GM12878 (cell line): ENCODE measurements around the gene SEPTIN1.

ENCODE experiments used
- BRCA1 ChIP-seq: IDR thresholded peaks from 2 replicates; pipeline ENCODE4 v1.6.1; 2011; ENCODE audit warnings: low read depth, low read length, improper control_type of control experiment
- CEBPB ChIP-seq, 2 experiments: fragments of 150-350 bp in 1 of 2; IDR thresholded peaks; 2 replicates each; pipeline ENCODE4 v1.6.1; 2012 to 2014; ENCODE audit warnings: low read depth in 2 of 2, low read length in 2 of 2, borderline replicate concordance in 1 of 2, inconsistent platforms in 1 of 2
- CTCF ChIP-seq, 3 experiments: IDR thresholded peaks in 2 of 3; conservative IDR thresholded peaks in 1 of 3; 2 replicates each; pipeline ENCODE4 v1.5.1; 2011; ENCODE audit warnings: low read depth in 3 of 3, low read length in 3 of 3, mild to moderate bottlenecking in 3 of 3, control low read depth in 2 of 3, moderate library complexity in 2 of 3, inconsistent platforms in 1 of 3, mixed read lengths in 1 of 3; ENCODE audit not compliant: control insufficient read depth in 2 of 3, insufficient read depth in 1 of 3; ENCODE audit errors: extremely low read depth in 1 of 3
- MEF2A ChIP-seq: IDR thresholded peaks from 2 replicates; pipeline ENCODE4 v1.6.1; 2011; ENCODE audit warnings: low read depth, mild to moderate bottlenecking, low read length, moderate library complexity; ENCODE audit not compliant: insufficient read depth
- POLR2A ChIP-seq: IDR thresholded peaks from 2 replicates; pipeline ENCODE4 v1.6.1; 2011; ENCODE audit warnings: low read depth, mild to moderate bottlenecking, low read length
- RAD21 ChIP-seq: IDR thresholded peaks from 2 replicates; pipeline ENCODE4 v1.6.1; 2011; ENCODE audit warnings: mild to moderate bottlenecking, low read depth, low read length, moderate library complexity; ENCODE audit not compliant: insufficient read depth
- SP1 ChIP-seq: IDR thresholded peaks from one replicate; pipeline ENCODE4 v1.6.1; 2011; ENCODE audit warnings: low read depth, low read length
- SRF ChIP-seq, 2 experiments: IDR thresholded peaks; 2 replicates each; pipeline ENCODE4 v1.6.1; 2011; ENCODE audit warnings: low read depth in 2 of 2, low read length in 2 of 2, mild to moderate bottlenecking in 1 of 2, moderate library complexity in 1 of 2
- TF ChIP-seq, protein P1 (sequence below): IDR thresholded peaks from 2 replicates; pipeline ENCODE4 v1.6.1; 2011; ENCODE audit warnings: mild to moderate bottlenecking, low read depth, low read length, moderate library complexity; ENCODE audit not compliant: insufficient replicate concordance

DNA sequence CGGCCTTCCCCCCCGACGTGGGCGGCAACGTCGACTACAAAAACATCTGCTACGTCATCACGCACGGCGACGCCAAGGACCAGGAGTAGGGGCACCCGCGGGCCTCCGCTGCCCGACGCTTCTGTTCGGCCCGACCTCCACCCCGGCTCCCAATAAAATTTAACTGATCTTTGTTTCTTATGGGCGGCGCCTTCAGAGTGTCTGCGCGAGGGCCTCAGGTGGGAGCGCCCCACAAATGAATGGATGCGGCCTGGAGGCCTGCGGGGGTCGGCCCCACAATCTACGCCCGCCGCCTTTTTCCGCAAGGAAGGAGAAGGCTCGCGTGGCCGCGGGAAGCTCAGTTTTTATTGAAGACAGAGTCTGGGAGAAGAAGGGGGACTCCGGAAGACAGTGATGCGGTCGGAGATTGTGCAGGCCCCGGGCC is 4.5 kb downstream of the SEPTIN1 start:
- TF ChIP-seq POLR2A, result peak; percentile 52
- TF ChIP-seq CEBPB (IDR thresholded peaks at IDR 0.05; ENCODE audit: borderline replicate concordance in 1 of 2, low read depth in 2 of 2, low read length in 2 of 2), result no peak
- no peak for TF ChIP-seq RAD21
- TF ChIP-seq, protein P1, sequence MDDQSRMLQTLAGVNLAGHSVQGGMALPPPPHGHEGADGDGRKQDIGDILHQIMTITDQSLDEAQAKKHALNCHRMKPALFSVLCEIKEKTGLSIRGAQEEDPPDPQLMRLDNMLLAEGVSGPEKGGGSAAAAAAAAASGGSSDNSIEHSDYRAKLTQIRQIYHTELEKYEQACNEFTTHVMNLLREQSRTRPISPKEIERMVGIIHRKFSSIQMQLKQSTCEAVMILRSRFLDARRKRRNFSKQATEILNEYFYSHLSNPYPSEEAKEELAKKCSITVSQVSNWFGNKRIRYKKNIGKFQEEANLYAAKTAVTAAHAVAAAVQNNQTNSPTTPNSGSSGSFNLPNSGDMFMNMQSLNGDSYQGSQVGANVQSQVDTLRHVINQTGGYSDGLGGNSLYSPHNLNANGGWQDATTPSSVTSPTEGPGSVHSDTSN, result no peak
- TF ChIP-seq SRF (IDR thresholded peaks at IDR 0.05; ENCODE audit: low read depth in 2 of 2, low read length in 2 of 2), result no peak
- TF ChIP-seq MEF2A, result no peak
- TF ChIP-seq CTCF (IDR thresholded peaks at IDR 0.05 in 2 of 3, conservative IDR thresholded peaks at IDR 0.05 in 1 of 3; ENCODE audit: control insufficient read depth in 2 of 3, extremely low read depth in 1 of 3, insufficient read depth in 1 of 3, low read depth in 3 of 3, low read length in 3 of 3), result no peak
- TF ChIP-seq BRCA1, result no peak
- TF ChIP-seq SP1, result no peak
